CD4-positive, alpha-beta T cell treated with Interferon alpha-2 for 1 hour (primary cell): ENCODE data around the gene SLC41A1.

Source experiments
- DNase-seq, 2 donors: peaks; one replicate each; pipeline ENCODE4 v3.0.0-alpha.2; 2020 to 2022

SLC41A1 gene

DNA sequence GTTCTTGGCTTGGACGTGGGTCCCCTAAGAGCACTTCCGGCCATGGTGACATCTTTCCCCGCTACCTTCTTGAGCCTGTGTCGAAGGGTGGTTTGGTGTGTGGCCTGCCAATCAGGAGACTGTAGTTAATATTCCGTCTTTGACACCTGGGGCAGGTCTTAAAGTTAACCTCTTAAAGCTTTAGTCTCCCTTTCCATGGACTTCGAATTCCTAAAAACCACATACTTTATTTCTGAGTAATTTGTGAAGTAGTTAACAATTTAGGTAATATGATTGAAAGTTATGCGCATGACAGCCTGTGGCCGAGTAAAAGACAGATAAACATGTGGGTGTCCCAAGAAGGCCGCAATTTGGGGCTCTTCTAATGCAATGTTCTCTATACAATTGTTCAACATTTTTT is 27.6 kb downstream of the SLC41A1 start:
- no peak for DNase-seq

GRCh38 chr1:205783904-205784303 is 29.1 kb downstream of the SLC41A1 start:
- no peak for DNase-seq

DNA sequence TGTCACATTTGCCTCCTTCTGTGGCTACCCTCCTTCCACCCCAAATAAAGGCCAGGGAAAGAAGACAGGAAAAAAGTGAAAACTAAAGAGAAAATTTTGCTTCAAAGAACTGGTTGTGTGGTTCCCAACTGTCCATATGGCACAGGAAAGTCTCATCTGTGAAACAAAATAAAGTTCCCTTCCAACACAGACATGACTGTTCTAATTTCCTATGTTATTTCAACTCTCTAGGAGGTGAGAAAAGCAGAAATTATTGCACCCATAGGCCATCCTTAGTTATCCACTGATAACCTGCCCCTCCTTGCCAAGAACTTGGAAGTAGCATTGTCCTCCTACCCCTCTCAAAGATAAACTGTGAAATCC is 29.6 kb downstream of the SLC41A1 start:
- no peak for DNase-seq

DNA sequence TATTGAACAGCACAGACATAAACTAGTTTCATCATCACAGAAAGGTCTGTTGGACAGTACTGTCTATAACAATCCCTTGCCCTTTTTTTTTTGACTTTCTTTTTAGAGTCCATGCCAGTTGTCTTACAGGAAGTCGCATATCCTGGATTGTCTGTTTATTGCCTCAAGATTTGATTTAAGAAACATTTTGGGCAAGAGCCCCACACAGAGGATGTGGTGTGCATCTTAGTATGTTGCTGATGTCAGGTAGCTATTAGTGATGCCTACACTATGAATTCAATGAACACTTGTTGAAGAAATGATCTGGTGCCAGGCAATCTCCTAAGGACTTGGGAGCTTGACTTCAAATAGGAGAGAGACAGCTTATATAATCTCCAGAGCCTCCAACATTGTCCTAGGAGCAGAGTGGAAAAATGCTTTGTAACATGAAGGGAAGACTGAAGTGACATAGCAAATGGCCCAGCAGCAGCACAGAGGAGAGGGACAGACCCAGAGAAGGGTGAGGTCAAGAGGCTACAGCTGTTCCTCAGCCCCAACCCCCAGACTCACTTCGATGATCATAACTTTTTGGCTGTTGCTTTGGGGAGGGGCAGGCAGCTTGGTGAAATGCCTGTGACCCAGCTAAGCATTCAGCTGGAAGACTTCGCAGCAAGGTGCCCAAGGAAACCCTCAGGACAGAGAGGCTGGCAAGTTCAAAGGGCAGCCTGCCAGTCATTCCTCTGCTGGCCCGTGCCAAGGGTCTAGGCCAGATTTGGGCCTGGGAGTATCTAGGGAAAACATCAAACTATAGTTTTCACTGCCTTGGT is 30.2 kb downstream of the SLC41A1 start:
- DNase-seq = peak in 1 of 2 donors; percentile 26

DNA sequence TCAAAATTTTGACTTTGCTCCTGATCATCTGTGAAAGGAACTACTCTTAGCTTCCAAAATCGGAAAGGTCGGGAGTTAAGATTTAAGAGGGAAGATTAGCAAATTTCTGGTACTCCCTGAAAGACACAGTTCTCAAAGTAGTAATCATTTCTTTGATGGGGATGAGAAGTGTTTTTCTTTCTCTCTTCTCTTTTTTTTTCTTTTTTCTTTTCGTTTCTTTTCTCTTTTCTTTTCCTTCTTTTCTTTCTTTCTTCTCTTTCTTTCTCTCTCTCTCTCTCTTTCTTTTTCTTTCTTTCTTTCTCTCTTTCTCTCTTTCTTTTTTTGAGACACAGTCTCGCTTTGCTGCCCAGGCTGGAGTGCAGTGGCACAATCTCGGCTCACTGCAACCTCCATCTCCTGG is 32.7 kb downstream of the SLC41A1 start:
- no peak for DNase-seq

DNA sequence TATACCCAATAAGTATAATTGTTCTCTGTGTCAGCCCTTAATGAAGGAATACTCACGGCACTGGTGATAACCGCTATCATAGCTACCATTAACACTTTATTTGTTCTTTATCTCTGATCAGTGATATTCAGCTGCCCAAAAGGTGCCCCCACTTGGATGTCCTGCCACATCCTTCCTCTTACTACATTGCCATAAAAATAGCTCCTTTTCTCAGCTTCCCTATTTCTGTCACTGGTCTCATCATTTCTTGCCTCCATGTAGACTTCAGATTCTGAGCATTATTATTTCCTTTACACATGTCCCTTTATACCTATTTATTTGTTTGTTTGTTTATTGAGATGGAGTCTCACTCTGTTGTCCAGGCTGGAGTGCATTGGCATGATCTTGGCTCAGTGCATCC is 35.0 kb downstream of the SLC41A1 start:
- no peak for DNase-seq

- DNase-seq = no peak
Observed at GRCh38 chr1:205775717-205776056, 37.3 kb downstream of the SLC41A1 start.

- peak; percentile 89 to 92 for DNase-seq
Observed at GRCh38 chr1:205775015-205775716, 37.8 kb downstream of the SLC41A1 start, which contains the start of gene RAB29. RAB29 (minus strand) TSS chr1:205775482; CDS start chr1:205774956, 526 bp downstream.

DNA sequence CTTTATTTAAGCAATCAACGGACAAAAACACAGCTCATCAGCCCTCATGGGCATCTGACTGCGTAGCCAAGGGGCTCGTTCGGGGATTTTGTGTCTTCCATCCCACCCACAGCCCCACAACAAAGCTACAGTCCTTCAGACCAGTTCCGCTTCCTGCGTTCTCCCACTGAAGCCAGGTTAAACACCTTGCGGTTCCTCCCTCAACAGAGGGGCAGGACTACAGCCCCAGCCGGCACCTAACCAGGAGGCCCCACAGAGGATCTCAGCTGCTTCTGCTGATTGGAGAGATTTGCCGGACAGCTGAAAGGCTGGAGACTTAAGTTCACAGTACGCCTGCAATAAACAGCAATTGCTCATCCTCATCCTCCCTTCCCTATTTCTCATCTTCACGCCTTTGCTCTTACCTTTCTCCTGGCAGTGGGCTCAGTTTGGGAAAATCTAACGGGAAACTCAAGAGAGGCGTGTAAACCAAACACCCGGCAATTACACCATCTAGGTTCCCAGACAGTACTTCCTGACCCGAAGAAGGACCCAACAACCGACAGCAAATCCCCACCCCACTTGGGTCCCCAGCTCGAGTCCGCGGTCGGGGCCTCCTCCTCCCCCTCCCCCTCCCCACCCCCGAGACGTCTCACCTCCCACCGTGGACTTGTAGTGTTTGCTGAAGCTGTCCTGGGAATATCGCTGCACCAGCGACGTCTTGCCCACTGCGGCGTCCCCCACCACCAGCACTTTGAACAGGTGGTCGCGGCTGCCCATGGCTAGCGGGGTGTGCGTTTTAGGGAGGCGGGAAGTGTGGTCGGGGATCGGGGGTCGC is 38.6 kb downstream of the SLC41A1 start:
- peak; percentile 37 to 72 for DNase-seq

- peak in 1 of 2 donors; percentile 38 for DNase-seq
Observed at GRCh38 chr1:205772607-205773032, 40.4 kb downstream of the SLC41A1 start.

DNA sequence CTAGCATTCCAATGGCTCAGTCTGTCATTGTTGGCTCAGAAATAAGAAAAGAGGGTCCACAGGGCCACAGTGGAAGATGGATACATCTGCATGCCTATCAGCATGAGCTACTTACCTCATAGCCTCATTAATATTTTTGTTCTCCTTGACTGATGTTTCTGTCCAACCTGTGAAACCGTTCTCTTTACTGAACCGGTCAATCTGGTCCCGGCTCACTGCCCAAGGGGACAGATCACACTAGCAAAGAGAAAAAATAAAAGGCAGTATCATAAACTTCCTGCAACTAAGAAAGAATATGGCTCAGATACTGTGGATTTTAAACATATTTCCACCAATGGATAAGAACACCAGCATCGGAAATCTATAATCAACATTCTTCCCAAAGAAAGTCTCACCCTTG is 42.4 kb downstream of the SLC41A1 start:
- no peak for DNase-seq

DNA sequence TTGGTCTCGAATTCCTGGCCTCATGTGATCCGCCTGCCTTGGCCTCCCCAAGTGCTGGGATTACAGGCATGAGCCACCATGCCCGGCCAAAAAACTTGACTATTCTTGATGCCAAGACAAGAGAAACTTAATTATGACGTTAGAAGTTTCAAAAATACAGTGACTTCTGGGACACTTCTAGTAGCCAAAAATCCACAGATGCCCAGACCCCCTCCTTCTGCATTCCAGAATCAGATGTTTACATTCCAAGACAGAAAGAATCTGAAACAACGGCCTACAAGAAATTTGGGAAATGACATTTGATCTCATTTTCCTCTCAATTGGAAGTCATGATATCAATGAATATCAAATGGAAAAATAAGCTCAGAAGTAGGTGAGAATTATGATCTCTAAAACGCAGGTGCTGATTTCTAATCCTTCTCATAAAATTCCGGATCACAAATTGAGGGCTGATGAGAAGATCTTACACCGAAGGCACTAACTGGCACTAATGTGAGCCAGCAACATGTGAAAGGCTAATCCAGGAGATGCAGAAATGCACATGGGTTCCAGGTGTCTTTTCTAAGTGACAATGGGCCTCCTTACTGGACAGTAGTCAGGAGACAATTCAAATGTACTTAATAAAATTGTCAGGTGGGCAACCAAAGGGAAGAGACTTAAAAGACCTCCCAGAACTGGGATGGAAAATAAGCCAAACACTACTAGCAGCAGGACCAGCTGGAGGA is 43.2 kb downstream of the SLC41A1 start:
- no peak for DNase-seq

DNA sequence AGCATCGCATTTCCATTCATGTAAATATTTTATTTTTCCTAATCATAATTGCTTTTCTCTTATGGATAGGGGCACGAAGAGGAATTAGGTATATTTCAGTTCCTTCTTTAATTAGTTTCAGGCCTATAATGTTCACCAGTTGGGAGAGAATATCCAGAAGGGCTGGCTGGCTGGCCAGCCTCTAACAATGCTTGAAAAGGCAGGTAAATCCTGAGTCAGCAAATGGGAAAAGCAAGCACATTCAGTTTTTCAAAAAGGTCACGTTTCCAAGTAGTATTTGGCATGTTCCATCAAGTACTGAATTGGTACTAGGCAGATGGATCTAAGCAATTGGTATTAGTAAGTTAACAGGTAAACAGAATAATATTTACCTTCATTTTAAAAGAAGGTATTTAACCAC is 45.8 kb downstream of the SLC41A1 start:
- no peak for DNase-seq

DNA sequence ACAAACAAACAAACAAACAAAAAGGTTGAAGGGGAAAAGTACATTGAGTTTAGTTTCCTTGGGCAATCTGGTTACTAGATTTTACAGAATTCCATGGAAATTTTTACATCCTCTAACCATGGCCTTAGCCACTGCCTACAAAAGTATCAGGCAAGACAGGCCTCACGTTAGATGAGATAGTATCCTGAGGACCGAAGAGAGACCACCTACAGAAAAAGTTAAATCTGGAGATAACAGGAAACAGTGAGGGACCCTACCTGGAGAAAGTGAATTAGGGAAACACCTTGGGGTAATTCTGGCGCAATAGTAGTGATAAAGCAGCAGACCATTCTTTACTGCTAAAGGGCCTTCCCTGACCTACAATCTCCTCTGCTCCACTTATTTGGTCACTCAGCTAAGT is 46.4 kb downstream of the SLC41A1 start:
- DNase-seq = no peak

GRCh38 chr1:205766038-205766437 is 47.0 kb downstream of the SLC41A1 start:
- DNase-seq = no peak

GRCh38 chr1:205764578-205764977 is 48.4 kb downstream of the SLC41A1 start:
- DNase-seq = no peak

GRCh38 chr1:205763980-205764379 is 49.0 kb downstream of the SLC41A1 start:
- no peak for DNase-seq

- no peak for DNase-seq
Observed at GRCh38 chr1:205760606-205761005, 52.4 kb downstream of the SLC41A1 start.

DNA sequence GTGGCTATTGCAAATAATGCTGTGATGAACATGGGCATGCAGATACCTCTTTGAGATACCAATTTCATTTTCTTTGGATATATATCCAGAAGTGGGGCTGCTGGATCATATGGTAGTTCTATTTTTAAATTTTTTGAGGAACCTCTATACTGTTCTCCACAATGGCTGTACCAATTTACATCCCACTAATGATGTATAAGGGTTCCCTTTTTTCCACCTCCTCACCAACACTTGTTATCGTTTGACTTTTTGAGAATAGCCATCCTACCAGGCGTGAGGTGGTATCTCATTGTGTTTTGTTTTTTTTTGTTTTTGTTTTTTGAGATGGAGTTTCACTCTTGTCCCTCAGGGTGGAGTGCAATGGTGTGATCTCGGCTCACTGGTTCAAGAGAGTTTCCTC is 56.4 kb downstream of the SLC41A1 start:
- no peak for DNase-seq

DNA sequence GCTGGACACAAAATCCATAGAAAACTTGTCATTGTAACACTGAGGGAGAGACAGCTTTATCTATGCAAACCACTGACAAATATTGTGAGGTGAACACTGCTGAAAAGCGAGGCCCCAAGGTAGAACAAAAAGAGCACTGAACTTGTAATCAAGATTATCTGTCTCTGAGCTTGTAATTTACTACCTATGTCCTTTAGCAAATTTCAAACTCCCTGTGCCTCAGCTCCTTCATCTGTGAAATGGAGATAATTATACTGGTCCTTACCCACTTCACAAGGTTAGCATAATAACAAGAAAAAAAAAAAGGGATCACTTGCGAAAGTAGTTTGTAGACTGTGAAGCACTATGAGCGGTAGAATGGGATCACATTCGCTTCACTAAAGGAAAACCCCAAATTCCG is 58.1 kb downstream of the SLC41A1 start:
- DNase-seq = no peak

DNA sequence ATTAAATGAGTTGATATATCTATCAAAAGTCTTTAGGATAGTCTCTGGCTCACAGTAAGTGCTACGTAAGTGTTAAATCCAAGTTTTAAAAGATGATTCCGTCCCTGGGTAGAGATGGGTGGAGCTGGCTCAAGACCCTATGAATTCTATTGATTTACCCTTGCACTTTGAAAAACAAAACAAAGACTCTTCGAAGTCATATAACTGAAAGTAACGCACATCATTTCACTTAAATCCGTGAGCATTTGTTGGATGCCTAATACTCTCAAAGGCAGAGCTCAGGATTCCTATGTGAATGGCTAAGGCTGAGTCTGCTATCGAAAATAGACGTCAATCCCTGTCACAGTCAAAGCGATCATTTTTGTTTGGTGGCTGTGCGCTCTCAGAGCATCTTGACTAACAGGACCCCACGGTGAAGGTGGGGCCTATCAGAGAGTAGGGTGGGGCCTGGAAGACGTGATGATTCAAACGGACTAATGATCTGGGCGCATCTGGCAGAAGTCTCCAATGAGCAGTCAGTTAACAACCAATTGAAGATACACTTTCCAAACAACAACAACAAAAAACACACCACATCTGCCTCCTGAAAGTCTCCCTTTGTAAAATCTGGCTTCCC is 61.9 kb downstream of the SLC41A1 start:
- no peak for DNase-seq
